Brain microvascular endothelial cell (primary cell): ENCODE results near the gene PACSIN1.

Experiments
- DNase-seq: peaks from one replicate; pipeline ENCODE4 v3.0.0-alpha.2; 2020
- H3K27ac ChIP-seq: fragments of 250-450 bp; sonication (Bioruptor Pico); 2 replicates; pipeline ENCODE4 v1.5.1; 2020; ENCODE audit warnings: mild to moderate bottlenecking, moderate library complexity
- H3K27me3 ChIP-seq: fragments of 250-450 bp; sonication (Bioruptor Pico); replicated peaks from 2 replicates; pipeline ENCODE4 v1.5.1; 2020; ENCODE audit warnings: mild to moderate bottlenecking
- H3K36me3 ChIP-seq: fragments of 250-450 bp; sonication (Bioruptor Pico); replicated peaks from 2 replicates; pipeline ENCODE4 v1.5.1; 2020; ENCODE audit warnings: mild to moderate bottlenecking
- H3K4me3 ChIP-seq: 2 replicates; pipeline ENCODE4 v1.5.1; 2011; ENCODE audit warnings: low read depth, mild to moderate bottlenecking, control low read depth, low read length, moderate library complexity
- CTCF ChIP-seq: IDR thresholded peaks from 2 replicates; pipeline ENCODE4 v1.5.1; 2011; ENCODE audit warnings: low read depth, mild to moderate bottlenecking, moderate library complexity, low read length, control low read depth, inconsistent platforms; ENCODE audit errors: missing control alignments
- in situ Hi-C: cut with HindIII; loops from 2 replicates; pipeline ENCODE4 v1.10.0; 2017; ENCODE audit warnings: low sequenced_read_pairs, low pct_ligation_motif_present

Gene PACSIN1

GRCh38 chr6:34425132-34425497, 40.8 kb upstream of the PACSIN1 start:
- no peak for TF ChIP-seq CTCF
- peaks cover 51% of the 10 kb centered on the region for H3K36me3 ChIP-seq
- no peaks in the 10 kb centered on the region for H3K27me3 ChIP-seq
- H3K4me3 ChIP-seq: peak overlapping the region; percentile 97
- DNase-seq: no peak
- in situ Hi-C loops: no loop called here
- peak overlapping the region; percentile 94 for H3K27ac ChIP-seq

- no peak for TF ChIP-seq CTCF
- H3K4me3 ChIP-seq: peak within 1 kb of the TSS; percentile 97
- H3K27me3 ChIP-seq: no peaks in the 10 kb centered on the region
- peak; percentile 90 for DNase-seq
- in situ Hi-C loops: no loop called here
- peaks cover 44% of the 10 kb centered on the region for H3K36me3 ChIP-seq
- peak within 1 kb of the TSS; percentile 94 for H3K27ac ChIP-seq
Measured at GRCh38 chr6:34425498-34426410, 40.1 kb upstream of the PACSIN1 start, which contains the start of gene RPS10. TSS of gene RPS10 (minus strand) at chr6:34426069. CDS start at chr6:34425221, 848 bp downstream.

- H3K4me3 ChIP-seq: no peak overlapping the region
- H3K27ac ChIP-seq: no peak overlapping the region
- no peaks in the 10 kb centered on the region for H3K36me3 ChIP-seq
- no peaks in the 10 kb centered on the region for H3K27me3 ChIP-seq
- DNase-seq: no peak
- in situ Hi-C loops: no loop called here
- TF ChIP-seq CTCF: no peak
Measured at GRCh38 chr6:34435916-34436315, 30.0 kb upstream of the PACSIN1 start.

- H3K27ac ChIP-seq: no peak overlapping the region
- no peaks in the 10 kb centered on the region for H3K27me3 ChIP-seq
- no peak overlapping the region for H3K4me3 ChIP-seq
- H3K36me3 ChIP-seq: no peaks in the 10 kb centered on the region
- DNase-seq: no peak
- in situ Hi-C loops: no loop called here
- no peak for TF ChIP-seq CTCF
Measured at GRCh38 chr6:34436803-34437643, 28.9 kb upstream of the PACSIN1 start.

- in situ Hi-C loops: no loop called here
- Histone ChIP-seq H3K27ac (no peak overlapping the region), H3K27me3 (no peaks in the 10 kb centered on the region), H3K36me3 (no peaks in the 10 kb centered on the region), H3K4me3 (no peak overlapping the region)
- DNase-seq: no peak
- no peak for TF ChIP-seq CTCF
Measured at GRCh38 chr6:34437644-34437970, 28.3 kb upstream of the PACSIN1 start.
